GM12874 (cell line): ENCODE data around the gene CFAP251.

ENCODE experiments used
- CTCF ChIP-seq: IDR thresholded peaks from 2 replicates; pipeline ENCODE4 v1.5.1; 2011; ENCODE audit warnings: low read depth, mild to moderate bottlenecking, control low read depth, low read length, moderate library complexity; ENCODE audit not compliant: insufficient read depth

CFAP251 gene

DNA sequence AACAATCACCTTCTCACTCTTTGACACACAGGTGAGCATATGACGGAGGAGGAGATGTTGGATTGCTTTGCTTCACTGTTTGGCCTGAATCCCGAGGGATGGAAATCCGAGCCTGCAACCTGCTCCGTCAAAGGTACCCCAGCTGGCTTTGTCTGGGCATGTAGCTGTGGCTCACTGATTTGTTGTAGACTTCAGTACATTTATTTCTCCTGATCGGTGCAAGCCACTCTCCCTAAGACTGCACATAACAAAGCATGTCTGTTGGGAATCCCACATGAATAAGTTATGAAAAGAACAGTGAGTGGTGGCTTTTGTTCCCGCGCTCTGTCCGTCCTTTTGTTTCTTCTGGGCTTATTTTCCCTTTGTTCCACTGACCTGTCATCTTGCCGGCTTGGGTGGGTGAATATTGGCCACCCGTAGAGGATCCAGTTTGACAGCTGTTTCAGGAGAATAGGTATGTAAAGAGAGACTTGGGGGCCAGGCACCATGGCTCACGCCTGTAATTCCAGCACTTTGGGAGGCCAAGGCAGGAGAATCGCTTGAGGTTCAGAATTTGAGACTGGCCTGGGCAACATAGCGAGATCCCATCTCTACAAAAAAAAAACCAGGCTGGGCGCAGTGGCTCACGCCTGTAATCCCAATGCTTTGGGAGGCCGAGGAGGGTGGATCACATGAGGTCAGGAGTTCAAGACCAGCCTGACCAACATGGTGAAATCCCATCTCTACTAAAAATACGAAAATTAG is 83.2 kb downstream of the CFAP251 start:
- no peak for TF ChIP-seq CTCF

- no peak for TF ChIP-seq CTCF
Measured at GRCh38 chr12:122003651-122004611, 85.5 kb downstream of the CFAP251 start.

DNA sequence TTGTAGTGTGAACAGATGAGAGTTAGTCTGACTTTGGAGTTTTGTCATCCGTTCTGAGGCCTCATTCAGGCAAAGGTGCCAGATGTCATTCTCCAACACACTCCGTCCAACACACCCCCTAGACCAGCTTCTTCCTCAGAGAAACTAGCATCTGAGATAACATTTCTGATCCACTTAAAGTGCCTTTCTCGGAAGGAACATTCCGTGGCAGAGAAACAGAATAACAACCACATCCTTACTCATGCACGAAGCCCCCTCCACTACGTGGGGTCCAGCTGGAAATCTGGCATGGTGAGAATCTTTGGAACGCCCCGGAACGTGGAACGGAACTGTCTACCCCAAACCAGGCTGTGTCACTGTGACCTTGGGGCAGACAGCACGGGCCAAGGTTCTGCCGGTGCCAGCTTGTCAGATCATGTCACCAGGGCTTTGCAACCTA is 86.3 kb downstream of the CFAP251 start:
- TF ChIP-seq CTCF, result no peak

GRCh38 chr12:122005252-122005776 is 86.9 kb downstream of the CFAP251 start:
- TF ChIP-seq CTCF, result no peak

- TF ChIP-seq CTCF, result no peak
Measured at GRCh38 chr12:122006186-122006926, 88.0 kb downstream of the CFAP251 start.

DNA sequence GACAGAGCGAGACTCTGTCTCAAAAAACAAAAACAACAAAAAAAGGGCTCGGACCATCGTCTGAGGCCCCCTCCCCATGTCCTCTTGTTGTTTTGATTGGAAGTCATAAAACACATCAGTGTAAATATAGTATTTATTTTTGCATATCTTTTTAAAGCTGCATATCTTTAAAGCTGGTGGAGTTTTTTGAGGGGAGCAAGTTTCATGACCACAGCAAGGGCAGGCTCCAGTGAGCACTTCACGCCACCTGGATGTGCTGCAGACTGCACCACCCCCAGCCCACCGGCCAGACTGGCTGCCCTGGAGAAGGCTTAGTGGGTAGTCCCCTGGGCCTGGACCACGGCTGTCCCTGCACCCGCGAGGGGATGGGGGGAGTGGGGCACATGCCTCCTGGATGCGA is 91.3 kb downstream of the CFAP251 start:
- TF ChIP-seq CTCF, result no peak

DNA sequence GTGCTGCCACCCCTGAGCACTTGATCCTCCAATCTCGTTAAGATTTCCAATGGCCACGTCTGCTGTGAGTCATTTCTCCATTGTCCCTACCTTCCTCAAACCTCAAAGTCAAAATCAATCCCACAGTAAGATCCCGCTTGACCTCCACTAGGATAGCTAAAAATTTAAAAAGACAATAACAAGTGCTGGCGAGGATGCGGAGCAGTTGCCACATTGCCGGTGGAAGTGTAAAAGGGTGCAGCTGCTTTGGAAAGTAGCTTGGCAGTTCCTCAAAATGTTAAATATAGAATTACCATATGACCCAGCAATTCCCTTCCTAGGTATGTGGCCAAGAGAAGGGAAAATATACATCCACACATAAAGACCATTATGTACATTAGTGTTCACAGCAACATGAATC is 93.8 kb downstream of the CFAP251 start:
- TF ChIP-seq CTCF, result no peak
